Measurements from ENCODE around the gene MVP. TPM values are rescaled to one million over a fixed set of nuclear protein-coding genes. Genes with fewer than 3 reads are reported as not detected.

MVP gene
- total and polyA plus RNA-seq, 7 donors, result 17.6 to 75.9 (median 34.3) TPM

DNA sequence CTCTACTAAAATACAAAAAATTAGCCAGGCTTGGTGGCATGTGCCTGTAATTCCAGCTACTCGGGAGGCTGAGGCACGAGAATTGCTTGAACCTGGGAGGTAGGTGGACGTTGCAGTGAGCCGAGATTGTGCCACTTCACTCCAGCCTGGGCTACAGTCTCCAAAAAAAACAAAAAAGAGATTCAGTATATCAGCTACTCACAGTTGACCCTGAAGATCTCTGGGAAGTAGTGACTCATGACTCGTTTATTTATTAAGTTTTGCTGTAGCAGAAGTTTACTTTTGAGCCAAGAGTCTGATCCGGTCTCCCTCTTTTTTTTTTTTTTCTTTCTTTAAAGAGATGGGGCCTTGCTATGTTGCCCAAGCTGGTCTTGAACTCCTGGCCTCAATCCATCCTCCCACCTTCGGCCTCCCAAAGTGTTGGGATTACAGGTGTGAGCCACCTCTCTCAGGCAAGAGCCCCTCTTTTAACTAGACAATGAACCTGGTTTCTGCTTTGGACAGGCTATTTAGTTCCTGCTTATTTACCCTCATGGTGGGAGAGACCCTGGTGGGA, 4.4 kb downstream of the MVP start:
- Histone ChIP-seq H3K4me1 (peaks cover 39% of the 10 kb centered on the region), H3K27me3 (ENCODE audit: insufficient read depth in 3 of 3, low read length in 2 of 3) (no peaks in the 10 kb centered on the region), H3K36me3 (ENCODE audit: insufficient read depth in 1 of 2, low read depth in 1 of 2) (peaks cover 0 to 4% of the 10 kb centered on the region in 2 donors), H3K9me3 (no peaks in the 10 kb centered on the region), H3K4me3 (peak overlapping the region; percentile 24), H3K27ac (peak overlapping the region; percentile 46)
- DNase-seq, result no peak
- intact Hi-C loops (cut with DNase I), result no loop called here
- peak in 1 of 4 donors; percentile 11 for ATAC-seq
- 57 to 67% (median 59%) methylated on average over 7 of the region's 7 CpGs for WGBS, 3 donors
- TF ChIP-seq CTCF (IDR thresholded peaks at IDR 0.05), result no peak

GRCh38 chr16:29825145-29826044, 5.1 kb downstream of the MVP start:
- 49 to 55% (median 51%) methylated on average over 10 of the region's 10 CpGs for WGBS, 3 donors
- DNase-seq (peak; percentile 66 to 77), ATAC-seq (peak; percentile 25 to 46 (median 38))
- H3K27me3 ChIP-seq (ENCODE audit: insufficient read depth in 3 of 3, low read length in 2 of 3), result no peaks in the 10 kb centered on the region
- H3K27ac ChIP-seq, result peak overlapping the region; percentile 46
- no peaks in the 10 kb centered on the region for H3K36me3 ChIP-seq (ENCODE audit: insufficient read depth in 1 of 2, low read depth in 1 of 2)
- no peaks in the 10 kb centered on the region for H3K9me3 ChIP-seq
- H3K4me1 ChIP-seq, result peaks cover 35% of the 10 kb centered on the region
- peak overlapping the region; percentile 24 for H3K4me3 ChIP-seq
- TF ChIP-seq CTCF (IDR thresholded peaks at IDR 0.05), result no peak
- intact Hi-C loops (cut with DNase I), result no loop called here

DNA sequence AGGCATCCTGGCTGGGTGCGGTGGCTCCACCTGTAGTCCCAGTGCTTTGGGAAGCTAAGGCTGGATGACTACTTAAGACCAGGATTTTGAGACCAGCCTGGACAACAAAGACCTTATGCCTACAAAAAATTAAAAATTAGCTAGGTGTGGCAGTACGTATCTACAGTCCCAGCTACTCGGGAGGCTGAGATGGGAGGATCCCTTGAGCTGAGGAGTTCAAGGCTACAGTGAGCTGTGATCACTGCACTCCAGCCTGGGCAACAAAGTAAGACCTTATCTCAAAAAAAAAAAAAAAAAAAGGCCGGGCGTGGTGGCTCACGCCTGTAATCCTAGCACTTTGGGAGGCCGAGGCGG, 6.1 kb downstream of the MVP start:
- ATAC-seq (no peak), DNase-seq (no peak)
- H3K4me1 ChIP-seq, result peaks cover 31% of the 10 kb centered on the region
- no peak overlapping the region for H3K27ac ChIP-seq
- no peaks in the 10 kb centered on the region for H3K27me3 ChIP-seq (ENCODE audit: insufficient read depth in 3 of 3, low read length in 2 of 3)
- no peak overlapping the region for H3K4me3 ChIP-seq
- no peaks in the 10 kb centered on the region for H3K9me3 ChIP-seq
- WGBS, 3 donors, result 90 to 93% (median 90%) methylated on average over 3 to 7 of the region's 8 CpGs
- H3K36me3 ChIP-seq (ENCODE audit: insufficient read depth in 1 of 2, low read depth in 1 of 2), result peaks cover 0 to 7% of the 10 kb centered on the region in 2 donors
- no peak for TF ChIP-seq CTCF (IDR thresholded peaks at IDR 0.05)
- intact Hi-C loops (cut with DNase I), result no loop called here

DNA sequence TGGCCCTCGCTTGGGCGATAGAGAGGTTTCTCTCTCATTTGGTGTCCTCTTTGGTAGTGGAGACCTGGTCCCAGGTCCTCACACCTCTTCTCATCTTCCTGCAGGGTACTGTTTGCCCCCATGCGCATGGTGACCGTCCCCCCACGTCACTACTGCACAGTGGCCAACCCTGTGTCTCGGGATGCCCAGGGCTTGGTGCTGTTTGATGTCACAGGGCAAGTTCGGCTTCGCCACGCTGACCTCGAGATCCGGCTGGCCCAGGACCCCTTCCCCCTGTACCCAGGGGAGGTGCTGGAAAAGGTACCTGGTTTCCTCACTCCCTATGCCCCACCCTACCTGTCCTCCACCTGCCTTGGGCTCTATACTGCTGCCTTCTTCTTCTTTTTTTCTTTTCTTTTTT, 10.5 kb downstream of the MVP start:
- H3K27me3 ChIP-seq (ENCODE audit: insufficient read depth in 3 of 3, low read length in 2 of 3), result no peaks in the 10 kb centered on the region
- no peak overlapping the region for H3K27ac ChIP-seq
- ATAC-seq (no peak), DNase-seq (no peak)
- intact Hi-C loops (cut with DNase I), result no loop called here
- H3K4me3 ChIP-seq, result no peak overlapping the region
- H3K4me1 ChIP-seq, result no peaks in the 10 kb centered on the region
- WGBS, 3 donors, result 93 to 96% (median 94%) methylated on average over 11 of the region's 11 CpGs
- peaks cover 4 to 49% of the 10 kb centered on the region in 2 donors for H3K36me3 ChIP-seq (ENCODE audit: insufficient read depth in 1 of 2, low read depth in 1 of 2)
- H3K9me3 ChIP-seq, result no peaks in the 10 kb centered on the region
- TF ChIP-seq CTCF (IDR thresholded peaks at IDR 0.05), result no peak
